T-helper 2 cell treated with Interferon-gamma antibody and Interleukin-4, amounts not matched to agents 100 ng/mL and 5 ng/mL, for 36 hours (primary cell): ENCODE results near the gene ANKRD13A. TPM values are rescaled to one million over a fixed set of nuclear protein-coding genes. Genes with fewer than 3 reads are reported as not detected.
"Not testable (repeated sequence)": the region's sequence is repeated elsewhere in the genome, so short reads cannot be mapped to it uniquely, and the experiment has no call there.

Experiments used
- intact Hi-C: fragments of 100-400 bp; cut with micrococcal nuclease; formaldehyde crosslinking; loops from one replicate; pipeline ENCODE4 v1.15.1; 2023
- total RNA-seq: library from RNA; stranded (reverse); gene quantifications from 2 replicates; pipeline ENCODE4 v1.2.3, GENCODE V29; 2022

Gene ANKRD13A
- total RNA-seq, 1 donor from 2014 or later, result 83.6 TPM

DNA sequence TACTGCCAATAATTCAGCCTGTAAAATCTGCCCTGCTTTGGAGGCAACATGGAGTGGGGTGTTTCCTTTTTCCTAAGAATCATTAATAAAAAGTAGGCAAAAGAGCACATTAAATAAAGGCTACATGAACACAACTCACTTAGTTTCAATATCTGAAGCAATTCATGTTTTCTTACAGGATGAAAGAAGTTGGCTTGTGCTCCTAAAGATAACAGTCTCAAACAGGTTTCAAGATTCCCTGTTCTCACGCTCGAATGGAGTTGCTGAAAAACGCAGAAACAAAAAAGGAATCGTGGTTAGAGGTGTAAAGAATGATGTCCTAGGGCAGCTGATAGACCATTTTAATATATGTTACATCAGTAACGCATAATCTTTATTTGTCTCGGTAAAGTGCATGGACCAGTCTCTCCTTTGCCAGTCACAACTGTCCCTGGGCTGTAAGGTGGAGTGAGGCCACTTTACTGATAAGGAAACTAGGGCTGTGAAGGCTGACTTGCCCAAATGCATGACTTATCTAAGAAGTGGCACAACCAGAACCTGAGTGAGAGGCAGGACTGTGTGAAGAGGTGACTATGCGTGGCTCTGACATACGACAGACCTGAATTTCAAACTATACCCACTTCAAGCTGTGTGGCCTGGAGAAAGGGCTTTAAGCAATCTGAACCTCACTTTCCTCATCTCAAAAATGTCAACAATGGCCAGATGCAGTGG is 15.6 kb upstream of the ANKRD13A start:
- intact Hi-C loops, result no loop called here

GRCh38 chr12:109986236-109986635 is 13.0 kb upstream of the ANKRD13A start:
- intact Hi-C loops, result not testable (repeated sequence)

DNA sequence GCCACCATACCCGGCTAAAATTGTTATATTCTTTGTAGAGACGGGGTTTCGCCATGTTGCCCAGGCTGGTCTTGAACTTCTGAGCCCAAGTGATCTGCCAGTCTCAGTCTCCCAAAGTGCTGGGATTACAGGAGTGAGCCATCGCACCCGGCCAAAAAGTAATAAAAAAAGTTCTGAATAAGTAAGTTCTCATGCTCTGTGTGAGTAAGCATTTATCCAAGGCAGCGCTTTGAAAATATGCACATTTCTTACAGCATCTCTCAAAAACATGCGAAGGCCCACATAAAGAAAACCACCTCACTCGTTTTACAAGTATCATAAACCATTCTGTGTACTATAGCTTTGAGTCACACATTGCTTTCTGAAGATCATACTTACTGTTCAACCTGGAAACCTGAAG is 11.6 kb upstream of the ANKRD13A start:
- intact Hi-C loops, result no loop called here

GRCh38 chr12:109988274-109988673 is 11.0 kb upstream of the ANKRD13A start:
- intact Hi-C loops, result no loop called here

DNA sequence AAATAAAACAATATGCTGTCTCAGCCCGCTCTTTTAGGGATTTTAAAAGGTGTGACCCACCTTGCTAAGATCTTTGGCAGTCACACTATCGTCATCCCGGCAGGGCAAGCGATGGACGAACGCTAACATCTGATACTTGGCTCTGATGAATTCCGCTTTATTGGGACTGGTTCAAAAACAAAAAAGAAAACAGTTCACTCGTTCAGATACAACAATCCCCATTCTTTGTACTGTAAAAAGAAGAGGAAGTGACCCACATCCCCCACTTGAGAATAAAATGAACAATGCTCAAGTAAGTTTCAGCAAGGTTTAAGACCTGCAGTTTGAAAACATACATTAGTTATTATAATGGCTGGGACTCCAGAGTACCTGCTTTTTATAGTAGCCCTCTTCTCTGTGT is 10.3 kb upstream of the ANKRD13A start:
- intact Hi-C loops, result no loop called here

GRCh38 chr12:109989380-109989779 is 9.8 kb upstream of the ANKRD13A start:
- intact Hi-C loops, result no loop called here

- intact Hi-C loops, result no loop called here
These were observed 7.6 kb upstream of the ANKRD13A start for GRCh38 chr12:109991586-109991985.

GRCh38 chr12:109993091-109993490 is 6.1 kb upstream of the ANKRD13A start:
- intact Hi-C loops, result no loop called here

DNA sequence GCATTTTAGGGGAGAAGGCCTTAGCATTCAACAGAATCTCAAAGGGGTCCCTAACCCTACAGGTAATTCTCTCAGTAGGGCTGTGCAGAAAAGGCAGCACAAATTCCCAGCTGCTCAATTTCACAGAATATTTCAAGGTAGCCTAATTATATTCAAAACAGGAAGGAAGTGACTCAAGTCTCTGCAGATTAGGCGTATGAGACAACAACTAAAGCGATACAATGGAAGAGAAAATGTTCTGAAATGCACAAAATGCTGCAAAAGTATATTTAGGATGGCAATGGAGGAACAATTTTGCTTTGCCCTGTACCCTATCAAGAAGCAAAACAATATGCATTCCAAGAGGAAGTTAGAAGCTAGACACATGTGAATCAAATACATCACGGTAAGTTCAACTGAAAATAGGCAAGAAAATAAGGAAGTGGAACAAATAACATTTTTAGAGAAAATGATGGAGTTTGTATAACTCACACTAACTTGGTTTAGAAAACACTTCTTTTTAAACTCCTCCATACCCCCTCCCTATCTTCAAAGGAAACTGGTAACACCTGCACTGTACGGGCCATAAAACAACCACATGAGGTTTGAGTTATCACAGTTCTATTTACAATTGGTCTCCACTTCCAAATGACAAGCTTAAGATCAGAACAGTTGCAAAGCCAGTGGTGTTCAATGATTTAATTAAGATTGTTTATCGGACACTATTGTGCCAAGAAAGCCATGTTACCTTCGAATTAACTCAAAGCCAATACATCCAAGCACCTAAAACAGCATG is 4.6 kb upstream of the ANKRD13A start:
- intact Hi-C loops, result loop anchor here (2.0 to 5.0 kb wide), 3 partner anchors 14 to 508 kb away; partner anchors contain the start of genes C12orf76, RAD9B and VPS29

- intact Hi-C loops, result loop anchor here (2.0 to 5.0 kb wide), 3 partner anchors 15 to 507 kb away; partner anchors contain the start of genes C12orf76, RAD9B and VPS29
These were observed 3.9 kb upstream of the ANKRD13A start for GRCh38 chr12:109995361-109995685.

- intact Hi-C loops, result loop anchor here (1.0 to 5.0 kb wide), 5 partner anchors 15 to 506 kb away; partner anchors contain the start of genes ATP2A2, C12orf76, RAD9B and TCHP
These were observed 3.3 kb upstream of the ANKRD13A start, which contains the start of gene GIT2 for GRCh38 chr12:109995686-109996482. Gene GIT2 (minus strand): TSS chr12:109996368. CDS start chr12:109996224, 144 bp downstream.

DNA sequence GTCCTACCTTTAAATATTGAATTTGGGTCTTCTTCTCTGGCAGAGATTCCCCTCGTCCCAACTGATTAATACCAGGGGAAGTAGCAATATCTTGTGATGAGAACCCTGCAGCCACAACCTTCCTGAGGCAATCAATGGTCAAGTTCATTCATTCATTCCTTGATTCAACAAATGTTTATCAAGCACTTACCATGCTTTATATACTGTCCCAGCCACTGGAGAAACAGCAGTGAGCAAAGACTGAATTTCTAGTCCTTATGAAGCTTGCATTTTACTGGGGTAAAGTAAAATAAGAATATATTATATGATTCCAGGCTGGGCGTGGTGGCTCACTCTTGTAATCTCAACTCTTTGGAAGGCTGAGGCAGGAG is 2.8 kb upstream of the ANKRD13A start:
- intact Hi-C loops, result loop anchor here (1.0 to 5.0 kb wide), 3 partner anchors 96 to 506 kb away; partner anchors contain the start of genes ATP2A2, RAD9B, TCHP and VPS29

- intact Hi-C loops, result loop anchor here (5.0 kb wide), 1 partner anchor 505 kb away; the partner anchor contains the start of genes RAD9B and VPS29
These were observed 1.8 kb upstream of the ANKRD13A start for GRCh38 chr12:109997393-109997792.

- intact Hi-C loops, result loop anchor here (5.0 kb wide), 1 partner anchor 504 kb away; the partner anchor contains the start of genes RAD9B and VPS29
These were observed 858 bp upstream of the ANKRD13A start for GRCh38 chr12:109998241-109998903.

- intact Hi-C loops, result loop anchor here (1.0 to 5.0 kb wide), 2 partner anchors 16 to 503 kb away; partner anchors contain the start of genes RAD9B and VPS29
These were observed 380 bp downstream of the ANKRD13A start for GRCh38 chr12:109999649-109999971.

DNA sequence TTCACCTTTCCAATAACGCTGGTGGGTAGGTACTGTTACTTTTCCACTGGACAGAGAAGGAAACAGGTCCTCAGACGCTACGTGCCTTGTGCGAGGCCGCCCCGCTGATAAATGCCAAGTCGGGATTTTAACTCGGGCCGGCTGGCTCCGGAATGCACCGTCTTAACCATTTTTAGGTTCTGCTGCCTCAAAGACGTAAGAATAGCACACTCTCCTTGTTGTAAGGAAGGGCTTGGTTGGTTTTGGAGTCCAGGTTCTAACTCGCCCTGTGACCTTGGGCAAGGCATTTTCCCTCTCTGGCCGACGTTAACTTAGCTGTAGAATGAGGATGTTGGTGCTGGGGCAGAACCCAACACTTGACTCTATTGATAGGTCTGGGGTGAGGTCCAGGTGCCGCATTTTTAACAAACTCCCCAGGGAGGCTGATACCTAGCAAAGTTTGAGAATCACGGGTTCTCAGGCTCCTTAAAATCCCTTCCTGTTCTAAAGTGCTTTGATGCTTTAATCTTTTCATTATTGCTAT is 814 bp downstream of the ANKRD13A start:
- intact Hi-C loops, result loop anchor here (1.0 to 5.0 kb wide), 3 partner anchors 15 to 502 kb away; partner anchors contain the start of genes RAD9B and VPS29

GRCh38 chr12:110001596-110001995 is 2.4 kb downstream of the ANKRD13A start:
- intact Hi-C loops, result loop anchor here (2.0 kb wide), 1 partner anchor 37 kb away; no protein-coding TSS in a partner anchor

GRCh38 chr12:110002676-110003515 is 3.7 kb downstream of the ANKRD13A start:
- intact Hi-C loops, result no loop called here

DNA sequence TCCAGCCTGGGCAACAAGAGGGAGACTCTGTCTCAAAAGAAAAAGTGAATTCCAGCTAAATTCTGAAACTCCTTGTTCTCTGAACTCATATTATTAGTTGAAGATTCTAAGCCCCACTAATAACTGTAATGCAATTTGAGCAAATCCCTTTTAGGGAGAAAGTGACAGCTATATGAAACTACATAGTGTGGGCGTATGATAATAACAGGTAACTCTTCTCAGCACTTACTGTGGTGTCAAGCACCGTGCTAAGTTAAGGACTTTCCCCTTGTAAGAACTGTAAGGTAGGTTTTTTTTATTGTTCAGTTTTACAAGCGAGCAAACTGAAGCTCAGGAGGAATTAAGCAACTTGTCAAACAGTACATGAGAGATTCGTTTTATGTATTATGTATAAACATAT is 5.4 kb downstream of the ANKRD13A start:
- intact Hi-C loops, result no loop called here
